IPS-NIHi7 (cell line): ENCODE data around the gene CEBPE.

Source experiments
- DNase-seq: peaks from one replicate; pipeline ENCODE4 v3.0.0; 2012; ENCODE audit warnings: mixed read lengths; ENCODE audit errors: extremely low spot score

Gene CEBPE

DNA sequence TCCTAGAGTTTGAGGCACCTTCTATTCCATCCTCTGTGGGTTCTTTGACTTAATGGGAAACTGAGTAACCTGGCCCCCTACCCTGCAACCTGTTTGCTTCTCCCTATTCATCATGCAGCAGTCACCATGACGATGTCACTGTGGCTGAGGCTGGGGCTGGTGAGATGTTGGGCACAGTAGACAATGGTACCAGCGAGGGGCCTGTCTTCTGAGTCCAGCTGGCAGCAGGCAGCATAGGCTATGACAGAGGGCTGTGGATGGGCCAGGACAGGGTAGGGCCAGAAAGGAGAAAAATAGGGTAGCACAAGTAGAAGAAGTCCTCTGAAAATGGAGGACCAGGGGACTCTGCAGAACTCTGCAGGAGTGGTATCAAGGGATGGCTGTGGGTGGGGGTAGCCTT is 16.3 kb downstream of the CEBPE start:
- DNase-seq, result no peak

DNA sequence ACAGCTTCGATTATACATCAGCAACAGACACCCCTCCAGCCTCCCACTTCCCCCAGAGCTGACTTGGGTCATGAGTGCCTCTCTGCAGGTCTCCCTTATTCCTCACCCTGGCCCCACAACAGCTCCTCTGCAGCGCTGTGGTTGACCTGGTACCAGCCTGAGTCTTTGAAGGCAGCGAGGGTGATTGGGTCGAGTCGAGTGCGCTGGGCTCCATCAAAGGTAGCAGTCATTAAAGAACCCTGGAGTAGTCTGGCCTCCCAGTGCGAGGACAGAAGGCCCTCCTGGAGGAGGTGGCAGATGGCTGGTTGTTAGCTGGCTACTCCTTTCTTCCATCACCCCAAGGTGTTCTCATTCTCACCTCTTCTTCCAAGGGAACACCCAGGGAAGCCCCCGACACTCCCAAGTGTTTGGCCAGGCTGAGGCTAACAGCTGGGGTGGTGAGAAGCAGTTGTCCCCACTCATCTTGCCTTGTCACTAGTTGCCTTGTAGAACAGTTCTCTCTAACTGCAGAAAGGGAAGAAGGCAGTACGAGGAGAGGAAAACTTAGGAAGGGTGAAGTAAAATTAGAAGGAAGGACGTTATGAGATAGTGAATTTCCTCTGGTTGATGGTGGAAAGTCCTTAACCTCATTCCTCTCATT is 16.9 kb downstream of the CEBPE start:
- no peak for DNase-seq

DNA sequence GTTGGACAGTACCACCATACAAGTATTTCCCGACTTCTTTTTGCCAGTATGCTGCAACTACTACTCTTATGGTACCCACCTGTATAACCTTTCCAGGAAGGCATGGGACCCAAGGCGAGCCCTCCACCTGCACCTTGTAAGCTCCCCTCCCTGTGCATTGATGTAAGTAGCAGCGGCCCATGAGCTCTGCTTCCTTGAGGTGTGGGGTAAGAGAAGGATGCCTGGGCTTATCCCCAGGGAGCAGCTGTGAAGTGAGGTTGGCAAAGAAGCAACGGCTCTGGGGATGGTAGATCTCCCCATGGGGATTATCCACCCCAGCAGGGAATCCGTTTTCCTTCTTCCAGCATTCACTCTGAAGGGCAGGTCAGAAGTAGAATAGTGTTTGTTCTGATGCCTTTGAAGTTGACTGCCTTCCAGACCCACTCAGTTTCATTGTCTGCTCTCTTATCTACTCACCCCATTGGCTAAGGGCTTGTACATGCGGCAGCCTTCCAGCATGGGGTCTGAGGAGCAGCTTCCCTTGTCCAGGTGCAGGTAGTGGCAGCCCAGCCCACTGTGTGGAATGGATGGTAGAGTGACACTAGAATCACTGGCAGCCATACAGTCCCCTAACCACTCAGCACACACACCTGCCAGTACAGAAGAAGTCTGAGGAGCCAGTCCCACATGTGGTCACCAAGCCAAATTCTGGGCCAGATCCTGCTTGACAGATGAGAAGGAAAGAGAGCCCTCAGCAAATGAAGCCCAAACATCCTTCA is 17.7 kb downstream of the CEBPE start:
- DNase-seq, result no peak

DNA sequence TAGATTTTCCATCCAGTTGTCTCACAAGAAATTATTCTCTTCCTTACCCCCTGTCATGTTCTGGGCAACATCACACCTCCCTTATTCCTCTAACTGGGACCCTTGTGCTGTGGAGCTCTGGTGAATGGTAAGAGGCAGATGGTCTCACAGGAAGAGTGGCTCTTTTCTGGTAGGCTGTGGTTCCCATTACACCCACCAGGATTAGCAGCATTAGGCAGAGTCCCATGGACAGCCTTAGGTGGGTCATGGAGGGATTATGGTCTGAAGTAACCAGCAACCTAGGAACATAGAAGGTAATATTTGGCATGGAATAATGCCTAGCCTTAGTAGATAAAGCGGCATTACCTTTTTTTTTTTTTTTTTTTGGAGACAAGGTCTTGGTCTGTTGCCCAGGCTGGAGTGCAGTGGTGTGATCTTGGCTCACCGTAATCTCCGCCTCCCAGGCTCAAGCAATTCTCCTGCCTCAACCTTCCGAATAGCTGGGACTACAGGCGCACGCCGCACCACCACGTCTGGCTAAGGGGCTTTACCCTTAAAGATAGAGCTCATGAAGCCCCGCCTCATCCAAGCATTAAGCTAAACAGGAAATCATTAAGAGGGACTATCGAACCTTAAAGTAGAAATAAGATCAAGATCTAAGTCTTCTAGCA is 19.7 kb downstream of the CEBPE start:
- no peak for DNase-seq

DNA sequence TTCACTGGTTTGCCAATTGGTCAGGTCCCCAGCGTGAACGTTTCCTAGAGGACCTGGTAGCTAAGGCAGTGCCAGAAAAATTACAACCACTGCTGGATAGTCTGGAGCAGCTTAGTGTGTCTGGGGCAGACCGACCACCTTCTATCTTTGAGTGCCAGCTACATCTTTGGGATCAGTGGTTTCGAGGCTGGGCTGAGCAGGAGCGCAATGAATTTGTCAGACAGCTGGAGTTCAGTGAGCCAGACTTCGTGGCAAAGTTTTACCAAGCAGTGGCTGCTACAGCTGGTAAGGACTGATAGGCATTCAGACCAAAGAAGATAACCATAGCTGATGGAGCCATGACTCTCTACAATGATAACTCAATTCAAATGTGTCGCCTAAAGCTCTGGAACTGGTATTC is 21.3 kb downstream of the CEBPE start:
- no peak for DNase-seq

DNA sequence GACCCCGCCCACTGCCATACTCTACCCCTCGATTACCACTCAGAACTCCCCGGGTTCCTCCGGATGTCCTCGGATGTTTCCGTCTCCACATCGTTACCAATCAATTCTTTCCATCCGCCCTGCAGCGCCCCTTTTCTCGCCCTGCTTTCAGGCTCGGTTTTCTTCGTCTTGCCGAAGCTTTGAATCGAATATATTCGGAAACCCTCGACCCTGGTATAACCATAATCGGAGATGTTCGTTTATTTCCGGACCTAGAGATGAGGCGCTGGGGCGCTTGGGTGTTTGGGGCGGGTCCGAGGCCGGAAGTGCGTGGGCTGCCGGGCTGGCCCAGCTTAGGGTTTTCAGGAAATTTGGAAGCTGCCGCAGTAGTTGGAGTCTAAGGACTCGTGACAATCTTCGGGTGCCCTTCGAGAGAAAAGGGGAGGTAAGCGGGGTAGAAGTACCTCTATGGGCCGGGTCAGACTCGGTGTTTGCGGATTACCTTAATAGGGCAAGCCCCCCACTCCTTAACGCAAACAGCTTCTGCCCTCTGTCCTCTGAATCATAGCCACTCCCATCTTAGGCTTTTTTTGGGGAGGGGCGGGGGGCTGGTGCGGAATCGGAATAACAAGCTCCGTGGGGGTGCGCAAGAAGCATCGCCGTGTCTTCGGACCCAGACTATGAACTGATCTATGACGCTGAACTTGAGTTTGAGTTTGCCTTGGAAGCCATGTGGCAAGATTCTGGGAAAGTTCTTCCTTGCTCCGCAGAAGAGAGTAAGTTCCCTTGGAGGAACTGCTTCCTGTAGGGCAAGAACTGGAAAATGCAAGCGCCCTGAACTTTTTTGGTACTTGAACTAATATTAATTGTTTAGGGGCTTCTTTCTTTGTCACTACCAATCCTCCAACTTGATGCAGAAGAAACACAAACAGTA is 23.6 kb downstream of the CEBPE start, which contains the start of gene C14orf119:
TSS of gene C14orf119 (plus strand) at position 310 of the 913 bp plus-strand sequence. CDS start 2,154 bp downstream, outside the sequence.
- DNase-seq, result peak; percentile 97

DNA sequence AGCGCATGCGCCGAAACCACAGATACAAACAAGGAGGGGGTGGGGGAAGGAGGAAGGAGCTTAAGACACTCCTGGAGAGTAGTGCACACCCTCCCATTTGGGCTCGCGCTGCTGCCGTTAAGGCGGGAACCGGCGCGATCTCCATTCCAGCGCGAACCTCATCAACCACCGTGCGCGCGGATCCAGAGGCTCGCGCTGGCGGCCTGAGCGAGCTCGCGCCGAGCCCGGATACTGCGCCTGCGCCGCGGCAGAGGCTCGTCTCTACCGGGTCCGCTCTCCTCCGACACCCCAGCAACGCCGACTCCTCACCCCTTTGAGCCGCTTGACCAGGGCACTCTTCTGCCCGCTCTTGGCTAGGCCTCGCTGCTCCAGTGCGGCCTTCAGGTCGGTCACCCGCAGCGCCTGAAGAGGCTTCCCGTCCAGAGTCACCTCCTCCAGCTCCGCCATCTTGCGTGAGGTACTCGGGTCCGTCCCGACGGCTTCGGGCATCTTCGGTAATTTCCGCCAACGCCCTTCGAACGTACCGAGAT is 24.3 kb downstream of the CEBPE start, which contains the start of gene ACIN1:
TSS of gene ACIN1 (minus strand) at position 471 of the 530 bp plus-strand sequence. CDS start at position 447, 24 bp downstream.
- no peak for DNase-seq

DNA sequence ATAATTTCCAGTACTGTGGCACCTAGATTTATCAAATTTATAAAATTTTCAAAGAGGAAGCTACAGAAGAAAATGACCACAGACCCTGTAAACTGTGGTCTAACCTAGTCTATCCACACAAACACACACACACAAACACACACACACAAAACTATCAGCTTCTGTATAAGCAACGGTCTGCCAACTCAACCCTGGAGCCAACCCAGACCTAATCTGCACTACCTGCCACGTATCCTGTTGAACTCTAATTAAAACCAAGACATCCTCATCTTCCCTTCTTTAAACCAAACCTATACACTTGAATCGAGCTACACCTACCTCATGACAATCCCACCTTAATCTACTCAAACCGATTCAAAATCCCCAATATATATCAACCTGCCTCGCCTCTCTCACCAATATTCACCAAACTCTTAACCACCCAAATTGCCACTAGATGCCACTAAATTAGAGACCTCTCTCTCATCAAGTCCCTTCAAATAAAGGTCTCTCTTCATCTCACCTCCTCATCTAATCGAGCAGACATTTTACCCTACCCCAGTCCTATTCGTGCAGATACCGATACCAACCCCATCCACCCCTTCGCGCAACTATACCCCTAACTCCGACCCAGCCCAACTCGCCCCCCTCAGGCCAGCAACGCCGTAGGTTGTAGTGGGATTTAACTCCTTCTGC is 24.9 kb downstream of the CEBPE start:
- peak; percentile 85 for DNase-seq

DNA sequence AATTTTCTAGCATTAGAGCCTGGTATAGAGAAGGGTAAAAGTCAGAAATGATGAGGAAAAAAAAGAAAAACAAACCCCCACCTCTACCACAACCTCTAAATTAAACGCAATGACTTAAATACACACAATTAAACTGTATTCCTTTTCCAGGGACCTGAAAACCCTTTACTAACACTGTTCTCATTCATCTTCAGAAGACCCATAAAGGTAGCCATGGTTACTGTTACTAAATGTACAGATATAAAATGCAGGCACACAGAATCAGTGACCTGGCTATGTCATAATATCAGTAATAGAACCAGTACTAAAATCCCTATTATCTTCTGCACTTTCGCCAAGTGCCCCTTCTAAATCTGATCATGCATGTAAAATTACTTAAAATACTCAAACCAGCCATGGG is 25.5 kb downstream of the CEBPE start:
- DNase-seq, result no peak

DNA sequence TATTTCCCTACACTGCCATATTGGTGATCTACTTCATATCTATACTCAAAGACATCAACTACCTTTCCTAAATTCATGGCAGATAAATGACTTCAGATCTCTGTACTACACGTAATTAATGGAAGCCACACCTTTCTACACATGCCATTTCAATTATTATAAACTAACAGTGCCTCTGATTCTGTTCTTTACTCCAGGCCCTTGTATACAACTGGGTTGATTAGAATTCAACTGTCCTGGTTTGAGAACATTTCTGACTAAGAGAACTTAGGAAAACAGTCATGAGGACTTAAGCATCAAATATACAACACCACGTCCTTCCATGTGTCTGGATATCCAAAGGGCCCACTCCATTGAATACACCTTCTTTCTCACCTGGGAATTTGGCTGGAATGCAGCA is 26.0 kb downstream of the CEBPE start:
- DNase-seq, result no peak

DNA sequence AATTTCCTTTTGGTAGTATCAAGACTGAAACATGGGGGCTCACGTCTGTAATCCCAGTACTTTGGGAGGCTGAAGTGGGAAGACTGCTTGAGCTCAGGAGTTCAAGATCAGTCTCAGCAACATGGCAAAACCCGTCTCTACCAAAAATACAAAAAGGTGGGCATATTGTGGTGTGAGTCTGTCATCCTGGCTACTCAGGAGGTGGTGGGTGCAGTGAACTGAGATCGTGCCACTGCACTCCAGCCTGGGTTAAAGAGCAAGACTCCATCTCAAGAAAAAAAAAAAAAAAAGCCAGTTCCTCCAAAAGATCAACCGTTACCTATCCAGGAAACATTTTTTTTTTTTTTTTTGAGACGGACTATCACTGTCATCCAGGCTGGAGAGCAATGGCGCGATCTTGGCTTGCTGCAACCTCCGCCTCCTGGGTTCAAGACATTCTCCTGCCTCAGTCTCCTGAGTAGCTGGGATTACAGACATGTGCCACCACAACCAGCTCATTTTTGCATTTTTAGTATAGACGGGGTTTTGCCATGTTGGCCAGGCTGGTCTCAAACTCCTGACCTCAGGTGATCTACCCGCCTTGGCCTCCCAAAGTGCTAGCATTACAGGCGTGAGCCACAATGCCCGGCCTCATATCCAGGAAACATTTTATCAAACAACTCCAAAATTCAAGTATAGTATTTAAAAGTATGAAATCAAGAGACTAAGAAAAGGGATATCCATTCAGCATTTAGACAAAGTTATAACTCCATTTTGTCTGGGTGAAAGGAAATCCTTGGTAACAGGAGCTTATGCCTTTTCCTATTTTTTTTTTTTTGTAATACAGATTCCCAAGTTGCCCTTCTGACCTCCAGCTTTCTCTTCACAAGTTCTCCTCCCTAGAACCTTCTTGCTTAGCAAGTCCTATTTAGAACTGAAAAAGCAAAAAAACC is 27.5 kb downstream of the CEBPE start:
- no peak for DNase-seq

DNA sequence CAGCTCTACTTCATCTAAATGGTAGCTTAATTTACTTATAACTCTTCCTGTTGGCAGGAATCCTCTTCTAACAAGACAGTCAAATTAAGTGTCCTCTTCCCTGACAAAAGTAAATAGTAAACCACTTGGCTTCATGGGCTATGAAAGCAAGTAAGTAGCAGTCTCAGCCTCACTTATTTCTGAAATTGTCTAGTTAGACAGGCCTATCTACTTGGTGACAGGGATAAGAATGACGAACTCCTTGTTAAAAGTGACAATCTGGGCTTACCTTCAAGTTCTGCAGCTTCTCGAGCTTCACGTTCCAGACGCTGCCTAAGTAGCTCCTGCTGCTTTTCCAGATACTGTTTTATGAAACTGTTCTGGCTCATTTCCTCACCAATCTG is 28.8 kb downstream of the CEBPE start:
- DNase-seq, result no peak

DNA sequence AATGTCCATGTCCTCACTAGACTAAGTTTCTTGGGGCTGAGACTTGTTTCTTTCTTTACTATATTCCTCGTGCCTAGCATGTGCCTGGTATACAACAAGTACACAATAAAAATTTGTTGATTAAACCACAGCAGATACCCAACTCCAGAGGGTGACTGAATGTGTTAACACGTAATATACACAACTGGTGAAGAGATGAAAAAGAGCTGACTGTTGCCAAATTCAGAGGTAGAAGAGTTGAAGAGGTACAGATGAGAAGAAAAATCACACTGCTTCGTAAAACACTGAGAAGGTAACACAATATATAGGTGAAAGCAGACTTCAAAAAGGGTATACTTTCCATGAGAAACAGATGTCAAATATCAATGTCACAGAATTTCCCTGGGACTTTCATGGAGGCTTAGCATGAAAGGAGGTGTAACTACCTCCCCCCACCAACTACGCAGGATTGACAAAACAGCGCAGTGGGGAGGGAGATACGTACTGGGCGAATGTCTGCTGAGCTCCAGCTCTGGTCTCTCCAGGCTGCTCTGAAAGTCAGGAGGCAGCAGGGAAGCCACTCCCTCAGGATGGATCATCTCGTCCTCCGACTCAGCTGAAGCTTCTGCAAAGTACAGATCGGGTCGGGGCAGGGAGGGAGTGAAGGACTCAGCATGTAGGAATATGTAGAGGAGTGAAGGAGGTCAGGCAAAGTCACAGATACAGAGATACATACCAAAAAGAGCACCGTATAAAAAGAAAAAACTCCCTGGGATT is 29.4 kb downstream of the CEBPE start:
- DNase-seq, result no peak

DNA sequence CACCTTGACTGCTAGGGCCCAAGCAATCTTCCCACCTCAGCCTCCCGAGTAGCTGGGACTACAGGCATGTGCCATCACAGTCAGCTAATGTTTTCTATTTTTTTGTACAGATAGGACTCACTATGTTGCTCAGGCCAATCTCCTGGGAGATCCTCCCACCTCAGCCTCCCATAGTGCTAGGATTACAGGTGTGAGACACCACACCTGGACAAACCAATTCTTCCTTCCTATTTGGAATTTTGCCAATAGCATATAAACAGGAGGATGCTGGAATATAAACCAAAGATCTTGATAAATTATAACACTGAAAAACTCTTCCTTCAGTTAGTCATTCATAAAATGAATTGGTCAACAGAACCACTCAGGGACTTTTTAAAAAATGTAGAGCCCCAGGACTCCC is 32.5 kb downstream of the CEBPE start:
- DNase-seq, result no peak

DNA sequence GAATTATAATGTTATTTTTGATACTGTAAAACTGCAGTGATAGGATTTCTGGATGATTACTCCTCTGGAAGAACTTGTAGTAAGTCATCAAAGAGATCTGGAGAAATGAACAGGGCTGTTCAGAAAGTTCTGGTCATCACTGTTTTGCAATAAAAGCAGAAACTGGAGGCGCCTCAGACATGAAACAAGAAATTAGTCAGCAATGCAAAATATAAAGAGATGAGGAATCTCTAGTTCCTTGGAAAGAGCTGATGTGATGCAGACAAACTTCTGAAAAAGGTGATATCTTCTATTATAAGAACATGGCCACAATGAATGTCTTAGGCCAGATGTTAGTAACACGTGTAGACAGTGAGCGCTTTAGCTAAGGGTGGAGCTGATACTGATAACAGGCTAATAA is 33.6 kb downstream of the CEBPE start:
- DNase-seq, result no peak

DNA sequence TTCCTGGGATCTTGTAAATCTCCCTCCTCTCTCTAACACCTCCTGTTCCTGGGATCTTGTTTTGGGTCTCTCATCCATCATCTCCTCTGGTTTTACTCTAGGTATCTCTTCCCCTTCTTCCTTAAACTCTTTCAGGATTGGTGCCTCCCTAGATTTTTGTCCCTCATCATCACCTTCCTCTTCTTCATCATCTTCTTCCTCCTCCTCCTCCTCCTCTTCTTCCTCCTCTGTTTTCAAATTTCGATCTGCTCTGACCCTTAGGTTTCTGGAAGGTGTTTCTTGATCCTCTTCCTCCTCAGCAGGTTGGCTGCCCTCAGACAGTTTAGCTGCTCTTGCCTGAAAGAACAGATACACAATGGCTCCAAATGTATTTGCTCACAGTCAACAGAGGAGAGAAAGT is 38.6 kb downstream of the CEBPE start:
- DNase-seq, result no peak

DNA sequence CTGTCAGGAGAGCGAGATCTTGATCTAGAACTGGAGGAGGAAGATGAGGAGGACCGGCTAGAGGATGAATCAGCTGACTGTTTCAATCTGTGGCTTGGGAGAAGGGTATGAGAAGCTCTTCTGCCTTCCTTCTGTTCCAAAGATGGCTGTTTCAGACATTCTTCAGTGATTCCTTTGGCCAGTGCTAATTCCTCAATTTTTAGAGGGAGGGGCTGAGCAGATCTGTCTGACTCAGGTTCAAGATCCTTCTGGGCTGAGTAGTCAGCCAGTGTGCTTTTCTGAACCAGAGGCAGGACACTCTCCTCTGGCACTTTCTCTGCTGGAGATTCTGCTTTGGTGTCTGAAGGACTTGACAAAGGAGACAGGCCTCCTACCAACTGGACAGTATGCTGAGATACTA is 39.3 kb downstream of the CEBPE start:
- DNase-seq, result no peak

DNA sequence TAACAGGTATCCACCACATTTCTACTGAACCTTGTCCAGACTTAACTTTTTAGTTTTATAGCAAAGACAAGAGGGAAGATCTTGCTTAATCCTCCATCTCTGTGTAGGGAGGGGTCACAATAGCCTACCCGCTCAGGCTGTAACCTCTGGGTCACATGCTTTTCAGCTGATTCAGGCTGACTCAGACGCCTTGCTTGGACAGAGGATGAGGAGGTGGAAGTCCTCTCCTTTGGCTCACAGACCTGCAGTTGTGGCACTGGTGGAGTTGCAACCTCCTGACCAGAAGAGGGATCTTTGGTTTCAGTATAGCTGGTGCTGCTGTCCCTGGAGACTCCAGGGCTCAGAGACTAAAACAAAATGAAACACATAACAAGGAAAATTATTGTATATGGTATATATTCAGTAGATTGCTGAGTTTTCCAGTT is 40.4 kb downstream of the CEBPE start:
- DNase-seq, result no peak

DNA sequence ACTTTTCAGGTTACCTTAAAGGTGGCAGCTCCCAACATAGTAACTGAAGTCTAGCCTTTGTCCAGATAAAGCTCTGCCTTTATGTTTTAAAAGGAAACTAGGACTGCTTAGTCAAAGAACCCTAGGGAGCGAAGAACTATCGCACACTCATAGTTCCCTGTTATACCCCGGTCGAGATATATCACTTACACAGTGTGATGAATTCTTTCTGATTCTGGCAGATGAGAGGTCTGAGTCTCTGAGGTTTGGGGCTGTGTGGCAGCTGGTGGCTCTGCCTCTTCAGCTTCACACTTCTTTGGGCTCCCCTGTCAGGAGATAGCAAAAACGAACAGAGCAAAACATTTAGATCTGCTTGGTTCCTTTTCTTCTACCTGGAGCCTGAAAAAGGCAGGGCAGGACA is 41.1 kb downstream of the CEBPE start:
- DNase-seq, result no peak
